Cortex of kidney (tissue), 1 donor: ENCODE results near the gene RAB3B.

Source experiments
- DNase-seq: peaks from one replicate; lab custom pipeline; 2025; lab: John Stamatoyannopoulos, UW

RAB3B gene

DNA sequence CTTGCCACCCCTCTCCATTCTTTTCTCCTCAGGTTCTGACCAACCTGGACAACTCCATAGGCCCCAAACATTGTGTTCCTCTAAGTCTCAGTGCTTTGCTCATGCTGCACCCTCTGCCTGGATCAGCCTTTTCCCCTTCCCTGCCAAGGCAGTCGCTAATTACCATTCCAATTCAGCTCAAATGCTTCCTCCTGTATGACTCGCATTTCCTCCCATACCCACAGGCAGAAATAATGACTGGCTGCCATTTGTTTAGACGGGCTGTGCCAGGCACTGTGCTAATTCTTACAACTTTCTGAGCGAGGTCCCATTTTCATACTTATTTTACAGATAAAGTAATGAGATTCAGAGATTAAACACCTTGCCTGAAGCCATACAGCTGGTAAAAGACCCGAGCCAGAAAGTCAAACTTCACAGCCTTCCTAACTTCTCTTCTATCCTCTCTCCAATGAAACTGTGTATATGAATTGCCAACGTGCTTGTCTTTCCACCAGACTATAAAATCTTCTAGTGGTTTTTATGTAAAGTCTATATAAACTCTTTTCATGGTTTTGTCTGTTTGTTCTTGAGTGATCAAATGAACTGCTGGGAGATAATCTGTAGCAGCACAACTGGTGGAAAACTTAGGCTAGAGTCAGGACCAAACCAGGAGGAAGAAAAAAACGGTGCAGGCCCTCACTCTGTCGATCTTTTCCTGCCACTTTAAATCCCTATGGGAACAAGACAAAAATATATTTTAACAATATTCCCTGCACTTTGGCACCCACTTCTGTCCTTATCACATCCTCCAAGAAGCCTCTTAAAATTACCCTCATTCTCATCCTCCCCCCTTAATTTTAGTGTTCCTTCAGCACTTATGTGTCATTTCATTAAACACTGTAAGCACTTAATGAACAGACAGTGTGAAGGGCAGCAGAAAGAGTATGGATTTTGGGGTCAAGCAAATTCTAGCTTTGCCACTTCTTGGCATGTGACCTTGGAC, 33.7 kb downstream of the RAB3B start:
- DNase-seq: no peak

DNA sequence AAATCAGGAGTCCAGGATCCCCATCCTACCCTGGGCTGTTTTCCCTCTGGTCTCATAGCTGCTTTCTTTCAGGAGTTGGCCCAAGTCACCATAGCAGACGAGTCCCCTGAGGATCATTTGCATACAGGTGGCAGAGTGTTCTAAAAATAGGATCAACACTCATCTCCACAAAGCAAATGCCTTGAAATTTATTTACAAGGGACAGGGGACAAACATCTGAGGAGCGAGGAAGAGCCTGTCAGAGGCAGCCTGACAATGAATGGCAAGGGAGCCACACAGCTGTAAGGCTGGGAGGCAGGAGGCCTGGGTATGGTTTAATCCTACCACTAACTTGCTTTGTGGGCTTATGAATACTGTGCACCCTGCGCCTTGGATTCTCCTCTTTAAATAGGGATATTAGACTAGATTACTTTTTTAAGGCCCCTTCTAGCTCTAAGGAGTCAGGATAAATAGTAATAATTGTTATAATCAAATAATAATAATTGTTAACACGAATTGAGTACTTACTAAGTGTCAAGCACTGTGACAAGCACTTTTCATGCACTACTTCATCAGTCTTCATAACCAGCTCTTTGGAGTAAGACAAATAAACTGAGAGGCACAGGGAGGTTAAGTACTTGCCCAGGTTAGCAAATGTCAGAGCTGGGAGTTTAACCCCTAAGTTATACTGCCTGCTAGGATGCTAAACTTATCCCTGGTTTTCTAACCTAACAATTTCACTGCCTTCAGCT, 34.5 kb downstream of the RAB3B start:
- no peak for DNase-seq

GRCh38 chr1:51954783-51955182, 35.7 kb downstream of the RAB3B start:
- DNase-seq: no peak

- DNase-seq: no peak
These were observed 37.4 kb downstream of the RAB3B start for GRCh38 chr1:51953079-51953478.

DNA sequence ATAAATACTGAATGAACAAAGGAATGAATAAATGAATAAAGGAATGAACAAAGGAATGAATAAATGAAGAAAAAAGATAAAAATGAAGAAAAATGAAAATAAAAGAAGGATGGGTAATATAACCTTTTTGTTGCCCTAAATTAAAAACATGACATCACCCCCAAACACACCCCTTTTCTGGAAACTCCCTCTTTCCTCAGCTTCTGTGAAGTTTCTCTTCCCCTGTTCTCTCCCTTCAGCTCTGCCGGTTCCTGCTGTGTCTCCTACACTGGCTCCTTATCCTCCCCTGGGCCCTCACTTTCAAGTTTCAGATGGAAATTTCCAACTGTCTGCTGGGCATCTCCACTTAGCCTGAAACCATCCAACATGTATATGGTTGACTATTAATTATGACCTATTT, 37.9 kb downstream of the RAB3B start:
- DNase-seq: no peak

DNA sequence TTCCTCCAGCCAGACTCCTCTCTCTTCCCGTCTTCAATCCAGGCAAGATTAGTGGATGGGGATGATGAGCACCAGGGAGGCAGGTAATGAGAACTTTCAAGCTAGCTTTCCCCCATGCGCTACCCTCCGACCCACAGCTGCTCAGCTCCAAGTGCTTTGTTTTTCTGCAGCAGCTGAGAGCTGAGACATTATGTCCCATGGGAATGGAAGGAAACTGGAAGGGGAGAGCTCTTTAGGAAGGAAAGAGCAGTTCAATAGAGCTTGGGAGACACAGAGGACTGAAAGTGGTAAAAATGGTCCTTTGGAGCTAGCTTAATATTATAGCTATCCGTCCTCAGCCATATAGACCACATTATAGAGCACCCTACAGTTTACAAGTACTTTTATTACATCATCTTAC, 39.8 kb downstream of the RAB3B start:
- no peak for DNase-seq

GRCh38 chr1:51949014-51949702, 41.3 kb downstream of the RAB3B start:
- DNase-seq: no peak

- no peak for DNase-seq
These were observed 42.0 kb downstream of the RAB3B start for GRCh38 chr1:51948491-51948915.

DNA sequence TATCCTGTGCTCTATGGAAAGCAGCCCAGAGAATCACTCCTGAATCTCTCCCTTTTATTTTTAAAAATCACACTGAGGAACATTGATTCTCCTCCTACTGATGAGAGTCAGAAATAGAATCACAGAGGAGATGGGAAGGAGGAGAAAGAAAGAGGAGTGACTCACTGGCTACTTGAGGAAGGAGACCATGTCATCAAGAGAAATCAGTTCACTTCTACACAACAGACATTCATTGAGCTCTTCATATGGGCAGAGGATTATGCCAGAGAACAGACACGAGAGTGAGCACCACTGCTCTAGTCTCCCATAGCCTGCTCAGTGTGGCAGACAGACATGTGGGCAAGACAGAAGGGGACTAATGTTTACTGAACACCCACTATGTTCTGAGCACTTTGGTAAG, 44.2 kb downstream of the RAB3B start:
- DNase-seq: no peak

- no peak for DNase-seq
These were observed 44.9 kb downstream of the RAB3B start for GRCh38 chr1:51945591-51945990.

- no peak for DNase-seq
These were observed 48.2 kb downstream of the RAB3B start for GRCh38 chr1:51942281-51942680.

DNA sequence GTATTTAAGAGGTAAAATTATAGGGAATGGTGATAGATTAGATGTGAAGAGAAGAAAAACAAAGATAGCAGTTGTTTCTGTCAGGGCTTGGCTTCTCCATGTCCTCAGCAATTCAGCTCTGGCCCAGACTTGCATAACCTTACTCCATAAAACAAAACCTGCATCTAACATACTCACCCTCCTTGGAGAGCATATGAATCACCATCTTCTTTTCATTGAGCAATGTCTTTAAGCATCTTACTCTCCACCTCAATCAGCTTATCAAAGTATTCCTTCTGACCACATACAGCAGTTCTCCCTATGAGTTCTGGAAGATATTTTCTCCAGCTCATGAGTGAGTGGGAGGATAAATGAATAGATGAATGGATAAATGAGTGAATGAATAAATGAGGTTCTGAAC, 49.0 kb downstream of the RAB3B start:
- DNase-seq: no peak

DNA sequence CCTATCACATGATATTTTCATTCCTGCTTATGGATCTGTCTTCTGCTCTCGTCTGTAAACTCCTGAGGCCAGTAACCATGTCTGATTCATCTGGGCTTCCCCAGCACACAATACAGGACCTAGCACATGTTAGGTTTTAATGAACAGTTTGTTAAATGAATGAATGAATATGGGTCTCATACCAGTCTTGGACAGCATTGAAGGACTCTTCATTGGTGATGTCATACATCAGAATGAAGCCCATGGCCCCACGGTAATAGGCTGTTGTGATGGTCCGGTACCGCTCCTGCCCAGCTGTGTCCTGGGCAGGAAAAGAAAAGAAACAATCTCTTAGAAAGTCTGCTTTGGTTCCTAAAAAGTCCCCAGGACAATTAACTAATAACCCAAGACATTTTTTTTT, 53.4 kb downstream of the RAB3B start:
- no peak for DNase-seq

- no peak for DNase-seq
These were observed 54.0 kb downstream of the RAB3B start for GRCh38 chr1:51936531-51936930.

- DNase-seq: no peak
These were observed 57.2 kb downstream of the RAB3B start for GRCh38 chr1:51933344-51933743.

DNA sequence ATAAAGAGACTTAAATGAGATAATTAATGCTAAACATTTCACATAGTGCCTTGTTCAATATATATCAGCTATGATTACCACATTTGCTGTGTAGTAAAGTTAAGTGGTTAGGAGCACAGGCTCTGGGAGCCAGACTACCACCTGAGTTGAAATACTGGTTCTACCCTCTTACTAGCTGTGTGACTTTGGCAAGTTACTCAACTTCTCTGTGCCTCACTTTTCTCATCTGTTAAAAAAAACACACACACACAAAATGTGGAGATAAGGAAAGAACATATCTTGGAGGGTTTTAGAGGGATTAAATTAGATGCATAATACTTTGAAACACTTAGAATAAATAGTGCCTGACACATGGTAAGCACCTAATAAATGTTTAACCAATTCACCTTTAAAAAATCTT, 60.2 kb downstream of the RAB3B start:
- no peak for DNase-seq

DNA sequence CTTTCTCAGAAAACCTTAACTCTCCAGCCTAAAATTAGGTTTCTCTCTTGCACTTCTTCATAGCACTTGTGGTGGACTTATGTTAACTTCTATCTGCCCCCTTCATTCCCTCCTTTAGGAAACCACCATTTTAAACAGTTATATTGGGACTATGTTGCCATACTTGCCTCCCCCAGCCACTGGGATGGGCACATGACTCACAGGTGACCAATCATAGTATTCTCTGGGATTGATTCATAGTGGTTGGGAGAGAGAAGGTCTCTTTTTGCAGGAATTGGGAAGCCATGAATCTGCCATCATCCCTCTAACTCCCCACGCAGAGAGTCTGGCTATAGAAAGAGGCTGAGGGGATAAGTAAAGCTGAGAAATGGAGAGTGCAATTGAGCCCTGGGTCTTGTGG, 61.6 kb downstream of the RAB3B start:
- DNase-seq: no peak

DNA sequence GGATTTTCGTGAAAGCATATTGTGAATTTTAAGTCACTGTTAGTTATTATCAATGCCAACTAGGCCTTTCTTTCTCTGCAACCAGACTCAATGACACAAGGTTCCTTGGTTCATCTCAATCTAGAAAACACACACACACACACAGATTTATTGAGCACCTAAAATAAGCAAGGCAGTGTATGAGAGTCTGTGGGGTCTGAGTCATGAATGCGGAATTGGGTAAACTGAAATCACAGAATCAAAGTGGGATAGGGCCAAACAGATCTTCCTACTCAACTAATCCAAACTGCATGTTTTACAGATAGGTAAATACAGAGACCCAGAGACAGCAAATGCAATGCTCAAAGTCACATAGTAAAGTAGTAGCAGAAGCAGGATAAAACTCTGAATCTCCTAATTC, 63.5 kb downstream of the RAB3B start:
- DNase-seq: no peak

DNA sequence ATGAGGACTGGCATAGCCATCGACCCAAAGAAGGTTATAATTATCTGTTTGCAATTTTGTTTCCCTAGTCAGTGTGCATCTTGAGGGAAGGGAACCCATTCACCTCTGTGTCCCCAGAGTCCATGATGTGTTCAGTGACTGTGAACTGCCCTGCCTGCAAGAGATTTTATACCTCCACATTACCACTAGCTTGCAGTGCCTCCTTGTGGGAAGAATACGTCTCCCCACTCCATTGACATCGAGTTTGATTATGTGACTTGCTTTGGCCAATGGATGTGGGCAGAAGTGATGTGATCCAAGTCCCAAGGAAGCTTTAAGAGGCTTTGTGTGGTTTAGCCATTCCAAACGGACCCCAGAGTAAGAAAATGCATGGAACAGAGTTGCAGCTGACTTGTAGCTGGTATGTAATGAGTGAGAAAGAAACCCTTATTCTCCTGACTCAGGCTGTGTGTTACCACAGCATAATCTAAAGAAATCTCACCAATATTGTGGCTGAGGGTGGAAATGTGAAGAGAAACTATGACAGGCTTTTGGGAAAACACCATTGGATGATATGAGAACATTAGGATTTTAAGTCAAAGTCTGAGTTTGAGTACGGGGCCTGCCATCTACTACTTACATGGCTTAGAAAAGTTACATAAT, 64.2 kb downstream of the RAB3B start:
- DNase-seq: no peak

DNA sequence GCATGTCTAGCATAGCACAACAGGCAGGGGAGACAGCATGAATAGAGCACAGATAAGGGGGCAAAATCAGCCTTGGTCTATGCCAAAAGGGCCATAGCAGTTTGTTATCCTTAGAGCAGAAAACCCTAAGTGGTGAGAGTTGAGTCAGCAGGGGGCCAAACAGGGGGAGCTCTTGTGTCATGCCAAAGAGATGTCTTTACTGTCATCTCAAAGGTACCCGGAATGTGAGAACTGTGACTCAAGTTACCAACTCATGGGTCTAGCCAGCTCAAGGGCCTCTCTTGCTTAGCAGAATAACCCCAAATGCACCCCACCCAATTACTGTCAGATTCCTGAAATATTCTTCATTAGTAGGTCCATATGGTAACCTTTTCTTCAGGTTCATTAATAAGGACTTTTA, 66.0 kb downstream of the RAB3B start:
- no peak for DNase-seq

DNA sequence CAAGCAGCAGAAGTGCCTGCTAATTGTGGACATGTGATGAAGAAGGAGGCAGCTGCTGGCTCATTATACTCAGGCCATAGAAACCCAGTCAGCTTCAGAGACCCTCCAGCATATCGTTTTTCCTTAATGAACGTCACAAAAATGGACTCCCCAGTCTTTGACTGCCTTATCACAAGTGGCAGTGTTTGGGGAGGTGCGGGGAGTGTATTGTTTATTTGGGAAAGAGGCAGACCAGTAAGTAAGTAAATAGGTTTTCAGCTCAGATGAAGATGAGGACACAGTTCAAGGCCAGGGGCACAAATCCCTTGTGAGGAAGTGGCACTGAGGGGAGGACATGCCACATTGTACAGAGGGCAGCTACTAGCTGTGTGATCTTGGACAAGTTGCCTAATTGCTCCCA, 68.5 kb downstream of the RAB3B start:
- no peak for DNase-seq

DNA sequence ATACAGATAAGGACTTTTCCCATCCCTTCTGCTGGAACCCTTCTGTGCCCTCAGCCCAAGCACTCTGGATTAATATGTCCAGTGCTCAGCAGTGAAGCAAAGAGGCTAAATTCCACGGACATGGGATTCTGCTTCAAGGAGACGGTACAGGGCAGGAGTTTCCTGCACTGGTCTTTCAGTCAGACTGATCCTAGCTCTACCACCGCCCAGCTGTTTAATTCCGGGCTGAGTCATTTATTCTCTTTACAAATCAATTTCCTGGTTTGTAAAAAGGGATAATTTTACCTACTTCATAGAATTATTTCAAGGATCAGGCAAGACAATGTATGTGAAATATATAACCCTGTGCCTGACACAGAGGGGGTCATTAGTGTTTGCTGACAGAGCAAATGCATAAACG, 70.4 kb downstream of the RAB3B start:
- DNase-seq: no peak
